Activated CD4-positive, alpha-beta memory T cell treated with anti-CD3 and anti-CD28 coated beads for 36 hours (primary cell): Measurements from ENCODE around the gene BLVRB. TPM values are rescaled to one million over a fixed set of nuclear protein-coding genes. Genes with fewer than 3 reads are reported as not detected.
"Not testable (repeated sequence)": the region's sequence is repeated elsewhere in the genome, so short reads cannot be mapped to it uniquely, and the experiment has no call there.

Experiments
- CTCF ChIA-PET: fragments of 350-600 bp; sonication (Branson Sonifier 250); formaldehyde crosslinking; loops from one replicate; lab custom pipeline; 2021; ENCODE audit warnings: antibody characterized with exemption, inconsistent platforms; lab: Charles Lee
- POLR2A ChIA-PET: fragments of 350-600 bp; sonication (Branson Sonifier 250); formaldehyde crosslinking; loops from one replicate; lab custom pipeline; 2021; ENCODE audit warnings: antibody characterized with exemption; lab: Charles Lee
- DNase-seq: peaks from one replicate; pipeline ENCODE4 v3.0.0-alpha.2; 2020
- H3K27ac Mint-ChIP-seq: one replicate; pipeline ENCODE4 v1.8.0; 2021; ENCODE audit warnings: mixed read lengths
- H3K27me3 Mint-ChIP-seq: one replicate; pipeline ENCODE4 v1.8.0; 2021; ENCODE audit warnings: mixed read lengths
- H3K36me3 Mint-ChIP-seq: one replicate; pipeline ENCODE4 v1.8.0; 2021; ENCODE audit warnings: mixed read lengths
- H3K4me1 Mint-ChIP-seq: one replicate; pipeline ENCODE4 v1.8.0; 2021; ENCODE audit warnings: low read depth, mixed read lengths
- H3K4me3 Mint-ChIP-seq: one replicate; pipeline ENCODE4 v1.8.0; 2021; ENCODE audit warnings: mild to moderate bottlenecking, mixed read lengths
- H3K9me3 Mint-ChIP-seq: one replicate; pipeline ENCODE4 v1.8.0; 2021; ENCODE audit warnings: mixed read lengths
- intact Hi-C: fragments of 100-400 bp; cut with micrococcal nuclease; formaldehyde crosslinking; loops from one replicate; pipeline ENCODE4 v1.15.1; 2023
- total RNA-seq, 2 experiments: library from RNA; stranded (reverse); gene quantifications; one replicate each; pipeline ENCODE4 v1.2.3, GENCODE V29; 2021

BLVRB gene
- total RNA-seq, 2 experiments from 2014 or later, result 34.6 to 37.6 TPM

DNA sequence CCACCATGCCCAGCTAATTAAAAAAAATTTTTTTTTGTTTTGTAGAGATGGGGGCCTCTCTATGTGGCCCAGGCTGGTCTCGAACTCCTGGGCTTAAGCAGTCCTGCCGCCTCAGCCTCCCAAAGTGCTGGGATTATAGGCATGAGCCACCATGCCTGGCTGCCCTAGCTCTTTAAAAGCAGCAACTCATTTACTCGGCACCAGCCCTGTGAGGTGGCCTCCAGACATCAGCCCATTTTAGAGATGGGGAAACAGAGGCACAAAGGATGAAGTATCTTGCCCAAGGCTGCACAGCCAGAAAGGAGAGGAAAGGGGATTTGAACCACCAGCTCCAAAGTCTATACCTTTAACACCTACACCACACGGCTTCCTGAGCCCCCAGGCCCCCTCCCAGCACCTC, 52.7 kb downstream of the BLVRB start:
- H3K27me3 Mint-ChIP-seq, result peaks cover 3% of the 10 kb centered on the region
- no peak overlapping the region for H3K27ac Mint-ChIP-seq
- POLR2A ChIA-PET, result interaction anchor here (1.4 kb wide), 1 partner anchor 9 kb away, joined by 3 read pairs; no protein-coding TSS in a partner anchor
- H3K36me3 Mint-ChIP-seq, result no peaks in the 10 kb centered on the region
- intact Hi-C loops, result no loop called here
- DNase-seq, result no peak
- peaks cover 10% of the 10 kb centered on the region for H3K4me1 Mint-ChIP-seq
- no peaks in the 10 kb centered on the region for H3K9me3 Mint-ChIP-seq
- no peak overlapping the region for H3K4me3 Mint-ChIP-seq
- CTCF ChIA-PET, result interaction anchor here (0.6 to 2.8 kb wide), 3 partner anchors 7 to 174 kb away, joined by 3 to 13 read pairs (median 4); no protein-coding TSS in a partner anchor

DNA sequence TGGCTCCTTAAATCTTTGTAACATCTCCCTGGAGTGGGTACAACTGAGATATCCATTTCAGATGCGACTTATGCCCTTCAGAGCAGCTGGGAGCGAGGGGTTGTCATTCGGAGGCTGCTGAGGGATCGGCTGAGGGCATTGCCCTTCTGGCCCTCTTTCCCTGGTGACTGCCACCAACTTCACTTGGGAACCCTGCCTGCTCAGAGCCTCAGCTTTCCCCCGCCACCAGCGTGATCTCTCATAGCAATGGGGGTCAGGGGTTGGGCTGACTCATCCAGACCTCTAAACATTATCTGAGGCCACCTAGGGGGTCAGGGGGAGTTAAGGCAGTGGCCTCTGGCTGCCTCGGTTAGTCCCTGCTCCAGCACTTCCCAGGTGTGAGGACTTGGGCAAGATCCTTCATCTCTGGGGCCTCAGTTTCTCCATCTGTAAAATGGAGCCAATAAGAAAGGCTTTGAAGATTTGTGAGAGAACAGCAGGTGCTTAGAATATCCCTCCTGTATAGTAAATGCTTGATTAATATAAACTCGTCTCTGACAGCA, 53.5 kb downstream of the BLVRB start:
- Mint-ChIP-seq H3K9me3 (no peaks in the 10 kb centered on the region), H3K4me3 (no peak overlapping the region), H3K36me3 (no peaks in the 10 kb centered on the region), H3K27ac (no peak overlapping the region), H3K27me3 (peaks cover 3% of the 10 kb centered on the region), H3K4me1 (peaks cover 10% of the 10 kb centered on the region)
- ChIA-PET POLR2A (no interaction called here), CTCF (interaction anchor here (1.0 to 2.8 kb wide), 2 partner anchors 8 to 52 kb away, joined by 4 to 13 read pairs; no protein-coding TSS in a partner anchor)
- no peak for DNase-seq
- intact Hi-C loops, result no loop called here

DNA sequence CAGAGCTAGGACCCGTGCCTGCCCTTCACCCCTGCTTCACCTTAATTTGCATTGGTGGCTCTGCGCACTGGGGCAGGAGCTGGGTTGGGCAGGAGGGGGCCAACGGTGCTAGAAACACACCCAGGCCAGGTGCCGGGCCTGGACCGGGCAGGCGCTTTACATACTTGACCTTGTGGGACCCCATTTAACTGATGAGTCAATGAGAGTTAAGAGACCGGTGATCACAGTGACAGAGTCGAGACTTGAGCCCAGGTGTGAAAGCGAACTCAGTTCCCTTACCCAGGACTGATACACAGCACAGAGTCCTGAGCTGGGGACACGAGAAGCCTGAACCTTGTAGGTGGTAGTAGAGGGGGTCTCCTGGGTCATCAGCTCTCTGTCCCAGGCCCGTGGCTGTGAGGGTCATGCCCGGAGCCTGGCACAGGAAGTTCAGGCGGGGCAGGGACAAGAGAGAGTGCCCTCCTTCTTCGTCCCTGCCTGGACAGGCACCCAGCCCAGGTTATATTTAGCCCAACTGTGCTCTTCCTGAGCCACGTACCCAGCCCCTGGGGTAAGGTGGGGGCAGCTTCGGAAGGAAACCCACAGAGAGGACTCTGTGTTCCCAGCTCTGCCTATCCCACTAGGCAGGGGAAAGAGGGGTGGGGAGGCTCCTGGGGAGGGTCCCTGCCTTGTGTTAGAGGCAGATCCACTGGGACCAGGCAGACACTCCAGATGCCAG, 54.3 kb downstream of the BLVRB start:
- no peaks in the 10 kb centered on the region for H3K9me3 Mint-ChIP-seq
- H3K27ac Mint-ChIP-seq, result no peak overlapping the region
- ChIA-PET POLR2A (interaction anchor here (0.5 kb wide), 1 partner anchor 16 kb away, joined by 3 read pairs; no protein-coding TSS in a partner anchor), CTCF (interaction anchor here (1.4 to 2.8 kb wide), 2 partner anchors 9 to 106 kb away, joined by 6 to 13 read pairs; no protein-coding TSS in a partner anchor)
- H3K36me3 Mint-ChIP-seq, result no peaks in the 10 kb centered on the region
- no peak for DNase-seq
- no peak overlapping the region for H3K4me3 Mint-ChIP-seq
- peaks cover 3% of the 10 kb centered on the region for H3K27me3 Mint-ChIP-seq
- intact Hi-C loops, result no loop called here
- H3K4me1 Mint-ChIP-seq, result peaks cover 7% of the 10 kb centered on the region

DNA sequence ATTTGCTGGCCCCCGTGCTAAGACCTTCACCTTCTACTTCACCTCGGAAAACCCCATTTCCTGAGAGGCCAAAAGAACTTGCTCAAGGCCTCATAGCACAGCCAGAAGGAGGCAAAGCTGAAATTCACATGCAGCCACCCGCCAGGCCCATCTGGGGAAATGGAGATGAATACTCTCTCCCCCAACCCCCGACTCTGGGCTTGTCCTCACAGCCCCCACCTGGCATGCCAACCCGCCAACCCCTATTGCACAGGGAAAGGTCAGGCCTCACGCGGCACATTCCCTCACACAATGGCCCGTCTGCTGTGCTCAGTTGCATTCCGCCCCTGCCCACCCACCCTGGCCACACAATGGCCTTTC, 55.5 kb downstream of the BLVRB start:
- CTCF ChIA-PET, result interaction anchor here (1.4 to 2.8 kb wide), 2 partner anchors 10 to 105 kb away, joined by 6 to 13 read pairs; no protein-coding TSS in a partner anchor
- Mint-ChIP-seq H3K4me1 (peaks cover 7% of the 10 kb centered on the region), H3K27me3 (peaks cover 3% of the 10 kb centered on the region), H3K27ac (no peak overlapping the region), H3K9me3 (no peaks in the 10 kb centered on the region), H3K36me3 (no peaks in the 10 kb centered on the region), H3K4me3 (no peak overlapping the region)
- POLR2A ChIA-PET, result no interaction called here
- intact Hi-C loops, result no loop called here
- no peak for DNase-seq

DNA sequence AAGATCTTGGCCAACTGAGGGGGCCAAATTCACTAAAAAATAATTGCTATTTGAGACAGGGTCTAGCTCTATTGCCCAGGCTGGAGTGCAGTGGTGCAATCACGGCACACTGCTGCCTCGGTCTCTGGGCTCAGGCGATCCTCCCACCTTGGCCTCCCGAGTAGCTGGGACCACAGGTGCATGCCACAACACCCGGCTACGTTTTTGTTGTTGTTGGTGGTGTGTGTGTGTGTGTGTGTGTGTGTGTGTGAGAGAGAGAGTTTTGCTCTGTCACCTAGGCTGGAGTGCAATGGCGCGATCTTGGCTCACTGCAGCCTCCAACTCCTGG, 57.0 kb downstream of the BLVRB start:
- DNase-seq, H3K27me3 Mint-ChIP-seq, H3K4me3 Mint-ChIP-seq, H3K4me1 Mint-ChIP-seq, H3K36me3 Mint-ChIP-seq, H3K9me3 Mint-ChIP-seq, POLR2A ChIA-PET, H3K27ac Mint-ChIP-seq: not testable (repeated sequence)
- CTCF ChIA-PET, result interaction anchor here (2.4 kb wide), 1 partner anchor 12 kb away, joined by 11 read pairs; no protein-coding TSS in a partner anchor
- intact Hi-C loops, result loop anchor here (10.0 kb wide), 1 partner anchor 56 kb away; the partner anchor contains the start of genes BLVRB and SPTBN4

DNA sequence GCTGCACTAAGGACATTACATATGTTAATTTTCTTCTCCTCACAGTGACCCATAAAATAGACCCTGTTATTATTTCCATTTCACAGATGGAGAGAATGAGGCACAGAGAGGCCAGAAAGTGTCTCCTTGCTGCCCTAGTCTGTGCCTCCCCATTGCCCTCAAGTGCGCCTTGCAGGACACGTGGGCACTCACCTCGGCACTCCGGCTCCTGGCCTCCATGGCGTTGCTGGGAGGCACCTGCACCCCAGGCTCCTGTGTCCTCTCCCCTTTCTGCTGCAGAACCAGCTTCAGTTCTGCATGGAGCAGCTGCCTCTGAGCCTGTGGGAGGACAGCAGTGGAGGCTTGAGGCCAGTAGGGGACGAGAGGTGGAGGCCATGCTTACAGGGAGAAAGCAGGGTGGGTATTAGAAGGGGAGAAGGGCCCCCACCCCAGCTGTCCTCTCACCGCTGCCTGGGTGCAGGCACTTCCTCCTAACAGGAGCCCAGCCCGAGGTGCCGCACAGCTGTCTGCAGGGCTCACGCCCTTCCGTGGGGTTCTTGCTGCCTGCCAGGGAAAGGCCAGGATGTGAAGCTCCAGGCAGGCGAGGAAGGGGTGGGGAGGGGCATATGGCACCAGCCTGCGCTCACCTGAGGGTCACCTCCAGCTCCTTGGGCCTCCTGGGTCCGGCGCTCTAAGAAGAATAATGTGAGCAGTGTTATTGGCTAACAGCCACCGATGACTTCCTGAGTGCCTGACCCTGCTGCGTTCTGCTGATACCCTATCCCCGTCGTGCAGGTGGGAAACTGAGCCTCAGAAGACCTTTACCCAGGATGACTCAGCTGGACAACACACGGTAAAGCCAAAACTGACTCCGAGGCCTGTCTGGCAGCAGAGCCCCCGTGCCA, 57.6 kb downstream of the BLVRB start:
- Mint-ChIP-seq H3K4me3 (no peak overlapping the region), H3K9me3 (no peaks in the 10 kb centered on the region), H3K27ac (no peak overlapping the region), H3K27me3 (no peaks in the 10 kb centered on the region), H3K36me3 (no peaks in the 10 kb centered on the region), H3K4me1 (peaks cover 13% of the 10 kb centered on the region)
- CTCF ChIA-PET, result interaction anchor here (2.4 kb wide), 1 partner anchor 13 kb away, joined by 11 read pairs; no protein-coding TSS in a partner anchor
- intact Hi-C loops, result loop anchor here (10.0 kb wide), 1 partner anchor 57 kb away; the partner anchor contains the start of genes BLVRB and SPTBN4
- POLR2A ChIA-PET, result interaction anchor here (0.6 kb wide), 1 partner anchor 13 kb away, joined by 3 read pairs; no protein-coding TSS in a partner anchor
- no peak for DNase-seq

DNA sequence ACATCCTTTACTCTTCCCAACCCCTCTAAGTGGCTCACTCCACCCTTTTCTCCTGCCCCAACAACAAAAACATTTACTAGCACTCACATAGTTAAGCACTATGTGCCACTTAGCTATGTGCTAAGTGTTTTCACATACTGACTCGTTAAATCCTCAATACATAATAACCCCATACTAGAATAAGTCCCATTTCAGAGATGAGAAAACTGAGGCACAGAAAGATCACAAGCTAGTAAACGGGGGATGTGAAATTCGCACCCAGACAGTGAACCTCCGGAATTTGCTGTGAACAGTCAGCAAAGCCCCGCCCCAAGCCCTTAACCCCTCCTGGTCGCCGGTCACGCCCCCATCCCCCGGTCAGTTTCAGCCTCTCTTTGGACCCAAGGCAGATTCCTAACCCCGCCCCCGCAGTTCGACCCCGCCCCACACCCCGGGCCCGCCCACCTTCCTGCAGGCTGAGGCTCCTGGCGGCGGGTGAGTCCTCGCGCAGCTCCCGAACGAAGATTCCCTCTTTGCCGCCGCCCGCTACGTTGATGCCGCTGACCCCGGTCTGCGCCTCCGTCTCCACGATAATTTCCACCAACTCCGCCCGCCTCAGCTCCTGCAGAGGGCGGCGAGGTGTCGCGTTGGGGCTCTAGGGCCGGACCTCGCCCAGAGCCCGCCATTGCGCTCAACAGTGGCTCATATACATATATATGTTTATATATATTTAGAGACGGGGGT, 62.1 kb downstream of the BLVRB start:
- ChIA-PET POLR2A (interaction anchor here (1.1 to 1.4 kb wide), 3 partner anchors 10 to 39 kb away, joined by 3 to 5 read pairs (median 4); partner anchors contain the start of gene PRX), CTCF (interaction anchor here (0.6 to 1.7 kb wide), 5 partner anchors 17 to 852 kb away, joined by 3 to 11 read pairs (median 3); no protein-coding TSS in a partner anchor)
- Mint-ChIP-seq H3K4me3 (peak overlapping the region; percentile 78), H3K4me1 (peaks cover 20% of the 10 kb centered on the region), H3K27ac (peak overlapping the region; percentile 16), H3K27me3 (no peaks in the 10 kb centered on the region), H3K36me3 (no peaks in the 10 kb centered on the region), H3K9me3 (no peaks in the 10 kb centered on the region)
- peak; percentile 95 for DNase-seq
- intact Hi-C loops, result loop anchor here (10.0 kb wide), 1 partner anchor 61 kb away; the partner anchor contains the start of genes BLVRB and SPTBN4

DNA sequence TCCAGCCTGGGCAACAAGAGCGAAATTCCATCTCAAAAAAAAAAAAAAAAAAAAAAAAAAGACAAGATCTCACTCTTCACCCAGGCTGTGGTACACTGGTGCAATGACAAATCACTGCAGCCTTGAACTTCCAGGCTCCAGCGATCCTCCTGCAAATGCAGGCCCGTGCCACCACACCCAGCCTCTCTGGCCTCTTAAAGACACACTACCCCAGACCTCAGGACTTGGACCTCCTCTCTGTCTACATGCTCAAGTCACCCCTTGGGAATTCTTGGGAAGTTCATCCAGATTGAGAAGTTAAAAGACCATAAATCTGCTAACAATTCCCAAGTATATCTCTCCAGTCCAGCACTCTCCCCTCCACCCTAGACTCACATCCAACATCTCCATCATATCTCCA, 65.0 kb downstream of the BLVRB start:
- POLR2A ChIA-PET, result no interaction called here
- intact Hi-C loops, result loop anchor here (10.0 kb wide), 1 partner anchor 64 kb away; the partner anchor contains the start of genes BLVRB and SPTBN4
- H3K4me3 Mint-ChIP-seq, result no peak overlapping the region

DNA sequence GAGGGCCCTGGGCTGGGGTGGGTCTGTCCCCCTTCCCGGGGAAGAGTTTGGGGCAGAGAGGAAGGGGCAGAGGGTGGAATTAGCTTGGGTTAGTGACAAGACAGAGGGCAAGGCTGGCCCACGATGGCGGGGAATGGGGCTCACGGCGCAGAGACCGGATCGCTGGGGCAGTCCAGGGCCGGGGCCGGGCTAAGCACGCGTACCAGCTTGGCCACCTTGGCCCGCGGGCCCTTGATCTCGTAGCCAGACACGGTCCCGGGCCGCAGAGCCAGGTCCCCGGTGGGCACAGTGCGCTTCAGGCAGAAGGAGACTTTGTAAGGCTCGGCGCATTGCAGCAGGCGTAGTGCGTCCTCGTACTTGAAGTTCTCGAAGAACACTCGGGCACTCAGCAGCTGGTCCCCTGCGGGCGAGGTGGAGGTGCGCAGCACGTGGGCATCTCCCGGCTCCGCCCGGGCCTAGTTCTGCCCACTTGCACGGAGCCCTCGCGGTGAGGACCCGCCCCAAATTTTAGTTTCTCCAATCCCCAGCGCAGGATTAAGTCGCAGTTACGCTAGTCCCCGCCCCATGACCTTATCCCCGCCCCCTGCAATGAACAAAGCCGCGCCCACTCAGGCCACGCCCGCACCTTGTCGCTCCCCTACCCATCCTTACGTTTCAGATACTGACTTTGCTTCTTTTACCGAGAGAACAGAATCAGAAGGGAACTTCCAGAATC, 67.0 kb downstream of the BLVRB start:
- intact Hi-C loops, result no loop called here
- no peaks in the 10 kb centered on the region for H3K9me3 Mint-ChIP-seq
- peaks cover 12% of the 10 kb centered on the region for H3K4me1 Mint-ChIP-seq
- no peak overlapping the region for H3K4me3 Mint-ChIP-seq
- ChIA-PET POLR2A (interaction anchor here (0.6 kb wide), 1 partner anchor 598 kb away, joined by 3 read pairs; no protein-coding TSS in a partner anchor), CTCF (no interaction called here)
- no peaks in the 10 kb centered on the region for H3K27me3 Mint-ChIP-seq
- no peak overlapping the region for H3K27ac Mint-ChIP-seq
- DNase-seq, result peak; percentile 82
- H3K36me3 Mint-ChIP-seq, result no peaks in the 10 kb centered on the region

More for the DNA sequence above, 65.0 kb downstream of the BLVRB start:
- Mint-ChIP-seq H3K4me1 (peaks cover 14% of the 10 kb centered on the region), H3K36me3 (no peaks in the 10 kb centered on the region), H3K27ac (no peak overlapping the region), H3K27me3 (no peaks in the 10 kb centered on the region), H3K9me3 (no peaks in the 10 kb centered on the region)
- DNase-seq, result no peak
- CTCF ChIA-PET, result interaction anchor here (0.9 kb wide), 1 partner anchor 36 kb away, joined by 3 read pairs; no protein-coding TSS in a partner anchor
